HepG2 (cell line): Measurements from ENCODE around the gene C2orf49. TPM values are rescaled to one million over a fixed set of nuclear protein-coding genes. Genes with fewer than 3 reads are reported as not detected.
A peak's percentile ranks its signal among the peaks of the same experiment; 100 is the strongest.

Experiments used
- CBX2 ChIP-seq, 2 experiments: fragments of 200-600 bp in 1 of 2; sonication (generic); formaldehyde crosslinking in 1 of 2; IDR thresholded peaks; 2 replicates each; pipeline versions ENCODE4 v1.7.0 to v1.8.1; 2018 to 2022; ENCODE audit warnings: low read depth in 2 of 2, low read length in 1 of 2, mild to moderate bottlenecking in 1 of 2, missing genetic modification reagents in 1 of 2
- CREB1 ChIP-seq, 2 experiments: fragments of 450-650 bp in 1 of 2; IDR thresholded peaks; 2 replicates each; pipeline ENCODE4 v1.6.1; 2016 to 2017; ENCODE audit warnings: control low read depth in 1 of 2, mild to moderate bottlenecking in 1 of 2, missing compliant biosample characterization in 1 of 2, missing genetic modification characterization in 1 of 2
- DR1 ChIP-seq: sonication (generic); formaldehyde crosslinking; IDR thresholded peaks from 2 replicates; pipeline ENCODE4 v1.8.0; 2021; ENCODE audit warnings: mild to moderate bottlenecking, missing genetic modification reagents, inconsistent platforms
- ELF1 ChIP-seq: sonication (generic); formaldehyde crosslinking; IDR thresholded peaks from 2 replicates; pipeline ENCODE4 v1.4.0; 2020; ENCODE audit warnings: missing genetic modification reagents
- ERF ChIP-seq: IDR thresholded peaks from 2 replicates; pipeline ENCODE4 v1.6.1; 2018; ENCODE audit warnings: missing biosample characterization, missing genetic modification reagents
- HHEX ChIP-seq: IDR thresholded peaks from 2 replicates; pipeline ENCODE4 v1.6.1; 2016; ENCODE audit warnings: control low read depth
- KMT2A ChIP-seq: sonication (generic); formaldehyde crosslinking; IDR thresholded peaks from 2 replicates; pipeline ENCODE4 v1.4.0; 2020; ENCODE audit warnings: missing genetic modification reagents
- SAP130 ChIP-seq: IDR thresholded peaks from 2 replicates; pipeline ENCODE4 v1.6.1; 2016; ENCODE audit warnings: low read depth
- ZFP91 ChIP-seq: sonication (generic); formaldehyde crosslinking; IDR thresholded peaks from 2 replicates; pipeline ENCODE4 v1.9.0; 2022; ENCODE audit warnings: missing genetic modification reagents, mild to moderate bottlenecking, borderline replicate concordance
- ZNF124 ChIP-seq: sonication (generic); formaldehyde crosslinking; IDR thresholded peaks from 2 replicates; pipeline ENCODE4 v1.4.0; 2020; ENCODE audit warnings: missing genetic modification reagents
- ZNF138 ChIP-seq: sonication (generic); formaldehyde crosslinking; IDR thresholded peaks from 2 replicates; pipeline ENCODE4 v1.5.0; 2020; ENCODE audit warnings: mild to moderate bottlenecking, low read depth, missing genetic modification reagents
- ZNF329 ChIP-seq: sonication (generic); formaldehyde crosslinking; IDR thresholded peaks from 2 replicates; pipeline ENCODE4 v1.9.0; 2021; ENCODE audit warnings: low read depth, mild to moderate bottlenecking, missing genetic modification reagents
- ZNF362 ChIP-seq: sonication (generic); formaldehyde crosslinking; IDR thresholded peaks from 2 replicates; pipeline ENCODE4 v1.4.0; 2020; ENCODE audit warnings: missing genetic modification reagents, mild to moderate bottlenecking, borderline replicate concordance
- ZNF619 ChIP-seq: sonication (generic); formaldehyde crosslinking; IDR thresholded peaks from 2 replicates; pipeline ENCODE4 v1.4.0; 2020; ENCODE audit warnings: mild to moderate bottlenecking, missing genetic modification reagents
- ZNF678 ChIP-seq: sonication (generic); formaldehyde crosslinking; IDR thresholded peaks from 2 replicates; pipeline ENCODE4 v1.4.0; 2020; ENCODE audit warnings: mild to moderate bottlenecking, missing genetic modification reagents
- ZNF776 ChIP-seq: sonication (generic); formaldehyde crosslinking; IDR thresholded peaks from 2 replicates; pipeline ENCODE4 v1.4.0; 2020; ENCODE audit warnings: mild to moderate bottlenecking, missing genetic modification reagents
- polyA plus RNA-seq, 8 experiments: library from polyadenylated mRNA; depleted of rRNA in 3 of 8; stranded (reverse) in 7 of 8; unstranded in 1 of 8; fragments of >200 nt; fragmentation: Illumina TruSeq in 4 of 8; extraction: Trizol in 4 of 8; gene quantifications; 2 replicates each; pipeline versions ENCODE4 v1.2.1 to v1.2.3, GENCODE V29; 2011 to 2016; ENCODE audit warnings: low read depth in 4 of 8, missing spikeins in 1 of 8, mixed read lengths in 1 of 8; ENCODE audit not compliant: insufficient read depth in 1 of 8
- total RNA-seq, 5 experiments: library from RNA; depleted of rRNA; stranded (reverse); fragments of >200 nt; fragmentation: Illumina TruSeq; extraction: Trizol; gene quantifications; 2 replicates each; pipeline ENCODE4 v1.2.3, GENCODE V29; 2016; ENCODE audit warnings: low read depth in 1 of 5
- TF ChIP-seq, protein P1 (sequence below): sonication (generic); formaldehyde crosslinking; IDR thresholded peaks from 2 replicates; pipeline ENCODE4 v1.4.0; 2020; ENCODE audit warnings: mild to moderate bottlenecking, missing genetic modification reagents

C2orf49 gene
- total and polyA plus RNA-seq, 2 of the 13 experiments (the other 11 are each of a cell fraction or from before 2014, with no cell fraction given), result 24.7 to 28.8 TPM

- TF ChIP-seq, protein P1, sequence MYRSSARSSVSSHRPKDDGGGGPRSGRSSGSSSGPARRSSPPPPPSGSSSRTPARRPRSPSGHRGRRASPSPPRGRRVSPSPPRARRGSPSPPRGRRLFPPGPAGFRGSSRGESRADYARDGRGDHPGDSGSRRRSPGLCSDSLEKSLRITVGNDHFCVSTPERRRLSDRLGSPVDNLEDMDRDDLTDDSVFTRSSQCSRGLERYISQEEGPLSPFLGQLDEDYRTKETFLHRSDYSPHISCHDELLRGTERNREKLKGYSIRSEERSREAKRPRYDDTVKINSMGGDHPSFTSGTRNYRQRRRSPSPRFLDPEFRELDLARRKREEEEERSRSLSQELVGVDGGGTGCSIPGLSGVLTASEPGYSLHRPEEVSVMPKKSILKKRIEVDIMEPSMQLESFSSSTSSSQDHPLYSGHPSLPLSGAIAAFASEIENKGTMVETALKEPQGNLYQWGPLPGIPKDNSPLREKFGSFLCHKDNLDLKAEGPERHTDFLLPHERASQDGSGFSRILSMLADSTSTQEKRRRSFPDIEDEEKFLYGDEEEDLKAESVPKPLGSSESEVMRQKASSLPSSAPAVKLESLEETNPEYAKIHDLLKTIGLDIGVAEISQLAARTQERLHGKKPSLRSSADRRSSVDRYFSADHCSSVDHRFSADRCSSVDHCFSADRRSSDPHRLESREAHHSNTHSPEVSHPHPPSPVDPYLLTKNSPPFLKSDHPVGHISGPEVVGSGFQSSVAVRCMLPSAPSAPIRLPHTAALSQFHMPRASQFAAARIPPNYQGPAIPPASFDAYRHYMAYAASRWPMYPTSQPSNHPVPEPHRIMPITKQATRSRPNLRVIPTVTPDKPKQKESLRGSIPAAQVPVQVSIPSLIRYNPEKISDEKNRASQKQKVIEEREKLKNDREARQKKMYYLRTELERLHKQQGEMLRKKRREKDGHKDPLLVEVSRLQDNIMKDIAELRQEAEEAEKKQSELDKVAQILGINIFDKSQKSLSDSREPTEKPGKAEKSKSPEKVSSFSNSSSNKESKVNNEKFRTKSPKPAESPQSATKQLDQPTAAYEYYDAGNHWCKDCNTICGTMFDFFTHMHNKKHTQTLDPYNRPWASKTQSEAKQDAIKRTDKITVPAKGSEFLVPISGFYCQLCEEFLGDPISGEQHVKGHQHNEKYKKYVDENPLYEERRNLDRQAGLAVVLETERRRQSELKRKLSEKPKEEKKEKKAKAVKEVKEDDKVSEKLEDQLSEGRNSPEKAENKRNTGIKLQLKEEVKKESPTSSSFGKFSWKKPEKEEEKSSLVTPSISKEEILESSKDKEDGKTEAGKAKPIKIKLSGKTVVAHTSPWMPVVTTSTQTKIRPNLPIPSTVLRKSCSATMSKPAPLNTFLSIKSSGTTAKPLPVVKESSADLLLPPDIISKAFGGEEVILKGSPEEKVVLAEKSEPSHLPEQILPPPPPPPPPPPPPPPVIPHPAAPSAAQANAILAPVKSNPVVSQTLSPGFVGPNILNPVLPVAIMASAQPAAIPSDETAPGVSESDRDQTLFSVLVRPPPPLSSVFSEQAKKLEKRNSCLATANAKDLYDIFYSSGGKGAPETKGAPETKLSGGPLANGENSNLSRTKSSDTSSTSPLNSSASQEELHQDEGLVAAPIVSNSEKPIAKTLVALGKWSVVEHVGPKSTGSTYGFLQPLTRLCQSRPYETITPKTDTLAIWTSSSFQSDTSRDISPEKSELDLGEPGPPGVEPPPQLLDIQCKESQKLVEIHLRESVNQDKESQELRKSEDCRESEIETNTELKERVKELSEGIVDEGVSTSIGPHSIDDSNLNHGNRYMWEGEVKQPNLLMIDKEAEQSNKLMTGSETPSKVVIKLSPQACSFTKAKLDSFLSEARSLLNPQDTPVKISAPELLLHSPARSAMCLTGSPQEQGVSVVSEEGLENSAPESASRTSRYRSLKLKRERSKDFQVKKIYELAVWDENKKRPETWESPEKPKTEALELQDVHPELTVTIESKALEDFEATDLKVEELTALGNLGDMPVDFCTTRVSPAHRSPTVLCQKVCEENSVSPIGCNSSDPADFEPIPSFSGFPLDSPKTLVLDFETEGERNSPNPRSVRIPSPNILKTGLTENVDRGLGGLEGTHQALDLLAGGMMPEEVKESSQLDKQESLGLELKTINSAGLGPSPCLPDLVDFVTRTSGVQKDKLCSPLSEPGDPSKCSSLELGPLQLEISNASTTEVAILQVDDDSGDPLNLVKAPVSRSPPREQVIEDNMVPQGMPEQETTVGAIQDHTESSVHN (CRISPR knock-in tag), result no peak
- TF ChIP-seq ZFP91 (CRISPR knock-in tag) (peak; percentile 59), DR1 (no peak), ZNF138 (CRISPR knock-in tag) (0 out of 2 replicates have a peak, but pooled peaks have one; percentile 29), ZNF619 (CRISPR knock-in tag) (peak; percentile 53; the same call in 1 of the 2 replicates), ERF (peak; percentile 23; the same call in 1 of the 2 replicates), ZNF329 (CRISPR knock-in tag) (0 out of 2 replicates have a peak, but pooled peaks have one; percentile 65), CREB1 (IDR thresholded peaks at IDR 0.05) (peak; percentile 33; the same call in 1 of the 2 replicates), CREB1 (CRISPR knock-in tag; IDR thresholded peaks at IDR 0.05) (no peak), ELF1 (CRISPR knock-in tag) (no peak), KMT2A (CRISPR knock-in tag) (peak; percentile 56; the same call in 1 of the 2 replicates), ZNF776 (peak; percentile 80; the same call in 1 of the 2 replicates), SAP130 (CRISPR knock-in tag) (peak; percentile 32; the same call in 1 of the 2 replicates), ZNF678 (CRISPR knock-in tag) (no peak), ZNF124 (CRISPR knock-in tag) (0 out of 2 replicates have a peak, but pooled peaks have one; percentile 47), HHEX (CRISPR knock-in tag) (no peak), ZNF362 (CRISPR knock-in tag) (no peak), CBX2 (IDR thresholded peaks at IDR 0.05; ENCODE audit: low read depth, low read length) (no peak), CBX2 (CRISPR knock-in tag; IDR thresholded peaks at IDR 0.05; ENCODE audit: low read depth) (peak; percentile 58; the same call in 1 of the 2 replicates)
Measured at GRCh38 chr2:105398336-105399206, 61.2 kb downstream of the C2orf49 start, which contains the start of gene FHL2 (continued).
